ENCODE measurements around the gene PYROXD2.

The PYROXD2 gene

GRCh38 chr10:98338318-98338717 lies 76.7 kb downstream of the PYROXD2 start:
- H3K36me3 ChIP-seq (ENCODE audit: insufficient read depth, low read length), result no peaks in the 10 kb centered on the region
- no peaks in the 10 kb centered on the region for H4K20me1 ChIP-seq (ENCODE audit: insufficient read depth, low read length)
- no peak overlapping the region for H3K27ac ChIP-seq (ENCODE audit: low read length)
- TF ChIP-seq EZH2 (IDR thresholded peaks at IDR 0.05; ENCODE audit: borderline replicate concordance, low read depth, low read length, severe bottlenecking), result no peak
- TF ChIP-seq, protein P1, sequence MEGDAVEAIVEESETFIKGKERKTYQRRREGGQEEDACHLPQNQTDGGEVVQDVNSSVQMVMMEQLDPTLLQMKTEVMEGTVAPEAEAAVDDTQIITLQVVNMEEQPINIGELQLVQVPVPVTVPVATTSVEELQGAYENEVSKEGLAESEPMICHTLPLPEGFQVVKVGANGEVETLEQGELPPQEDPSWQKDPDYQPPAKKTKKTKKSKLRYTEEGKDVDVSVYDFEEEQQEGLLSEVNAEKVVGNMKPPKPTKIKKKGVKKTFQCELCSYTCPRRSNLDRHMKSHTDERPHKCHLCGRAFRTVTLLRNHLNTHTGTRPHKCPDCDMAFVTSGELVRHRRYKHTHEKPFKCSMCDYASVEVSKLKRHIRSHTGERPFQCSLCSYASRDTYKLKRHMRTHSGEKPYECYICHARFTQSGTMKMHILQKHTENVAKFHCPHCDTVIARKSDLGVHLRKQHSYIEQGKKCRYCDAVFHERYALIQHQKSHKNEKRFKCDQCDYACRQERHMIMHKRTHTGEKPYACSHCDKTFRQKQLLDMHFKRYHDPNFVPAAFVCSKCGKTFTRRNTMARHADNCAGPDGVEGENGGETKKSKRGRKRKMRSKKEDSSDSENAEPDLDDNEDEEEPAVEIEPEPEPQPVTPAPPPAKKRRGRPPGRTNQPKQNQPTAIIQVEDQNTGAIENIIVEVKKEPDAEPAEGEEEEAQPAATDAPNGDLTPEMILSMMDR (IDR thresholded peaks at IDR 0.05; ENCODE audit: borderline replicate concordance, extremely low read depth, low read length, poor library complexity, severe bottlenecking), result no peak
- H3K79me2 ChIP-seq (ENCODE audit: insufficient read depth, low read length), result no peaks in the 10 kb centered on the region
- H3K27me3 ChIP-seq (ENCODE audit: insufficient read depth, low read length, poor library complexity), result peaks cover 9% of the 10 kb centered on the region
- H3K9me3 ChIP-seq (ENCODE audit: insufficient read depth, low read length, severe bottlenecking), result no peaks in the 10 kb centered on the region
- no peak overlapping the region for H3K4me3 ChIP-seq (ENCODE audit: low read depth in 1 of 2, low read length in 2 of 2)
- H2AFZ ChIP-seq (ENCODE audit: low read depth, low read length), result no peak overlapping the region
- H3K4me1 ChIP-seq (ENCODE audit: insufficient read depth, low read length), result no peaks in the 10 kb centered on the region
- no peak overlapping the region for H3K9ac ChIP-seq (ENCODE audit: low read depth, low read length)
- DNase-seq (no peak), ATAC-seq (ENCODE audit: insufficient read depth, low read depth) (no peak)
- no peak overlapping the region for H3K4me2 ChIP-seq (ENCODE audit: insufficient read depth, low read length)

GRCh38 chr10:98337484-98337883 lies 77.5 kb downstream of the PYROXD2 start:
- no peaks in the 10 kb centered on the region for H3K79me2 ChIP-seq (ENCODE audit: insufficient read depth, low read length)
- no peaks in the 10 kb centered on the region for H4K20me1 ChIP-seq (ENCODE audit: insufficient read depth, low read length)
- TF ChIP-seq, protein P1 (IDR thresholded peaks at IDR 0.05; ENCODE audit: borderline replicate concordance, extremely low read depth, low read length, poor library complexity, severe bottlenecking), result no peak
- TF ChIP-seq EZH2 (IDR thresholded peaks at IDR 0.05; ENCODE audit: borderline replicate concordance, low read depth, low read length, severe bottlenecking), result no peak
- H3K4me3 ChIP-seq (ENCODE audit: low read depth in 1 of 2, low read length in 2 of 2), result no peak overlapping the region
- H3K27ac ChIP-seq (ENCODE audit: low read length), result no peak overlapping the region
- no peak overlapping the region for H3K4me2 ChIP-seq (ENCODE audit: insufficient read depth, low read length)
- H2AFZ ChIP-seq (ENCODE audit: low read depth, low read length), result no peak overlapping the region
- peaks cover 9% of the 10 kb centered on the region for H3K27me3 ChIP-seq (ENCODE audit: insufficient read depth, low read length, poor library complexity)
- no peaks in the 10 kb centered on the region for H3K4me1 ChIP-seq (ENCODE audit: insufficient read depth, low read length)
- no peaks in the 10 kb centered on the region for H3K9me3 ChIP-seq (ENCODE audit: insufficient read depth, low read length, severe bottlenecking)
- ATAC-seq (ENCODE audit: insufficient read depth, low read depth) (no peak), DNase-seq (no peak)
- no peak overlapping the region for H3K9ac ChIP-seq (ENCODE audit: low read depth, low read length)
- H3K36me3 ChIP-seq (ENCODE audit: insufficient read depth, low read length), result no peaks in the 10 kb centered on the region
